ENCODE results near the gene ABCD2. TPM values are rescaled to one million over a fixed set of nuclear protein-coding genes. Genes with fewer than 3 reads are reported as not detected.
"Not testable (repeated sequence)": the region's sequence is repeated elsewhere in the genome, so short reads cannot be mapped to it uniquely, and the experiment has no call there.

Gene ABCD2
- total RNA-seq, 2 experiments from 2014 or later, result 23.5 TPM

DNA sequence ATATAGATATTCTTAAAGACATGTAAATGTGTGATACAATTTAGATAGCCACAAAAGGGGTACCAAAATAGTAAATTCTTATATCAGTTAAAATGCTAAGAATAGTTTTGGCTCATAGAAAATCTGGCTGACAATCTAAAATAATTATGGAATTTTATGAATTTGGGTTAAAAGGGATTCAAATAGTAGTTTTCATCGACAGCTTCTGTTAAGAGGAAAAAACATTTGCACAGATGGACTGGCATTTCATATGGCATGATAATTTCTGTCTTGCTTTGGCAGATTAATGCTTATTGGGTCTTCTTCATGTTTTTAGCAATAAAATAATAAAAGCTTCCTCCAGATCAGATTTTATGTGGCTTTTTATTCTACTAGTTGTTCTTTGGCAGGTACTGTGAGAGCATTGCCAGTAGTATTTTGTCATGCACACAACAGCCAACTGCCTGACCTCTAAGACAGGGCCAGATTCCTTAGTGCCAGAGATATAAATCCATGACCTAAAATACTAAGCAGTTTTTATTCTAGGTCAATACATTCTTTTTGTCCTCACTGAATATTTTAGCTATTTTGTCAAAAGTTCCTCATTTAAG, 9.1 kb downstream of the ABCD2 start:
- DNase-seq, result no peak
- Mint-ChIP-seq H3K4me3 (no peak overlapping the region), H3K27me3 (no peaks in the 10 kb centered on the region), H3K9me3 (peaks cover 5% of the 10 kb centered on the region), H3K36me3 (ENCODE audit: low read depth) (peaks cover 75% of the 10 kb centered on the region), H3K27ac (no peak overlapping the region), H3K4me1 (peaks cover 61% of the 10 kb centered on the region)
- ChIA-PET CTCF (no interaction called here), POLR2A (no interaction called here)

DNA sequence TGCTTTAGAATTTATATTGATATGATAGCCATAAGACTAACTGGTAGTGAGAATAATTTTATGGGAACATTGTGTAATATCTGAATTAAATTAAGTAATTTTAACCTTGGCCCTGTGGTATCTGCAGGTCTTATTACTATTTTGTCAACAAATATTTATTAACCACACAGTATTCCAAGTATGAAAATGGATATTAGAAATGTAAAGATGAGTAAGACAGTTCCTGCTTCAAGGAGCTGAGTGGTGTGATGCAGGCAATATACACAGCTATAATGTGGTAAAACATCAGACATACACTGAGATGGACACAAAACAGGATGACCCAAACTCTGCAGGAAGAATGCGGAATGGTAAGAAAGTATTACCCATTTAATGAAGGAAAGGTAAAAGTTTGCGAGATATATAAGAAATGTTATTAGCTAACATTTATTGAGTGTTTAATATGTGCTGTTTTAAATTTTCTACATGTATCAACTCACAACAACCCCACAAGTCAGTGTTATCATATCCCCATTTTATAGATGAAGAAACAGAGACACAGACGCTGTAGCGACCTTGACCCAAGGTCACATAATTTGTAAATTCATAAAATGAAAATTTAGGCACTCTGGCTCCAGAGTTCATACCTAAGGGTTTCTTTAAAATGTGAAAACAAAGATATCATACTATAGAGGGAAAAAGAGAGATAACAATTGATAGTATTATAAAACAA, 12.7 kb downstream of the ABCD2 start:
- H3K27ac Mint-ChIP-seq, result no peak overlapping the region
- no peaks in the 10 kb centered on the region for H3K27me3 Mint-ChIP-seq
- DNase-seq, result no peak
- peaks cover 42% of the 10 kb centered on the region for H3K4me1 Mint-ChIP-seq
- ChIA-PET CTCF (interaction anchor here (2.1 kb wide), 1 partner anchor 13 kb away, joined by 7 read pairs; the partner anchor contains the start of gene ABCD2), POLR2A (no interaction called here)
- H3K9me3 Mint-ChIP-seq, result no peaks in the 10 kb centered on the region
- H3K36me3 Mint-ChIP-seq (ENCODE audit: low read depth), result peaks cover 65% of the 10 kb centered on the region
- no peak overlapping the region for H3K4me3 Mint-ChIP-seq

DNA sequence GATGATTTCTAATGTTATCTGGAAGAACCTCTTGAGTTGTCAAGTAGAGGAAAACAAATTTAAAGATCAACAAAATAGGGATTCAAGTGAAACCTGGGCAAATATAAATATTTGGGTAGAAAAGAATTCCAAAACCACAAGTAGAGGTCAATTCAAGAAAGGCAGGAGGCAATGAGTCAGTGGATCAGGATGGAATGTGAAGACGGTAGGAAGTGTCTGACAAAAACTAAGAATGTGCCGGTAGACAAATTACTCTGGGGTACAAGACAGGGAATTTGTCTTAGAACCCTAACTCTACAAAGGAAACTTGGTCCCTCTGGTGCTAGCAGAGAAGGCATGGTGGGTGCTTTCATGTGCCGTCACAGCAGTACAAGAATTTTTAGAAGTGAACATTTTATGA, 13.6 kb downstream of the ABCD2 start:
- no peak for DNase-seq
- no peaks in the 10 kb centered on the region for H3K9me3 Mint-ChIP-seq
- peaks cover 61% of the 10 kb centered on the region for H3K36me3 Mint-ChIP-seq (ENCODE audit: low read depth)
- H3K4me1 Mint-ChIP-seq, result peaks cover 35% of the 10 kb centered on the region
- CTCF ChIA-PET, result interaction anchor here (2.1 kb wide), 1 partner anchor 14 kb away, joined by 7 read pairs; the partner anchor contains the start of gene ABCD2
- no peak overlapping the region for H3K27ac Mint-ChIP-seq
- POLR2A ChIA-PET, result no interaction called here
- no peak overlapping the region for H3K4me3 Mint-ChIP-seq
- H3K27me3 Mint-ChIP-seq, result no peaks in the 10 kb centered on the region

DNA sequence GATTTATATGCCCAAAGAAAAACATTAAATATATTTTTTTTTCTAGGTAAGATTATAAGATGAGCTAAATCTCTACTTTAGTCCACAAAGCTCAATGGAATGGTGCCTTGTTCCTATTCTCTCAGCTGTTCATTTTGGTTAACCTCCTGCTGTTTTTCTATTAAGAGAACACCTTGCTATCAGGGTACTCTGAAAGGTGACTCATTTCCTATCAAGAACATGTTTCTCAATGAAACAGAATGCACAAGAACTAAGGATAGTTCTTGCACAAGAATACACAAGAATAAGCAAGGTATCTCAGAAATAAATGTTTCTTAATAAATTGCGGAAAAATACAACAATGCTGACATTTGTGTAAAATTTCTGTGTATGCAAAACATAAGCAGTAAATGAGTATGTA, 14.1 kb downstream of the ABCD2 start:
- no peaks in the 10 kb centered on the region for H3K27me3 Mint-ChIP-seq
- ChIA-PET POLR2A (no interaction called here), CTCF (interaction anchor here (1.3 to 2.1 kb wide), 3 partner anchors 14 to 79 kb away, joined by 3 to 7 read pairs (median 4); partner anchors contain the start of gene ABCD2)
- peaks cover 30% of the 10 kb centered on the region for H3K4me1 Mint-ChIP-seq
- no peak for DNase-seq
- no peak overlapping the region for H3K4me3 Mint-ChIP-seq
- H3K36me3 Mint-ChIP-seq (ENCODE audit: low read depth), result peaks cover 58% of the 10 kb centered on the region
- H3K27ac Mint-ChIP-seq, result no peak overlapping the region
- no peaks in the 10 kb centered on the region for H3K9me3 Mint-ChIP-seq

DNA sequence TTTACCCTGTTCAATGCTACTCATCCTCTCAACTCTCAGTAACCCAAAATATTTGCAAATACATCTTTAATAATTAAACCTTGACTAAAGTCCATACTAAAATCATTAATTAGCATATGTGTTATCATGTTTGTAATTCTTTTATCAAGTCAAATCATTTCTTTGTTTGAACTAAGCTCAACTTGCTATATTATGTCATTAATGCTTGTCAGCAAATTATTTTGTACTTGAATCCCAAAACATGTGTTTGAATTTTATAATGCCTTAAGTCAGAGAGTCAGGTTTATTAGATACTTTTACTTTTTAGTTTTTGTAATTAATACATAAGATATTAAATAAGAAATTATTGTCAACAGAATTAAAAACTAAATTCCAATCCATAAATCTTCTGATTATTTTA, 16.5 kb downstream of the ABCD2 start:
- ChIA-PET CTCF (no interaction called here), POLR2A (no interaction called here)
- no peak for DNase-seq
- Mint-ChIP-seq H3K27ac (no peak overlapping the region), H3K36me3 (ENCODE audit: low read depth) (peaks cover 49% of the 10 kb centered on the region), H3K4me3 (no peak overlapping the region), H3K27me3 (no peaks in the 10 kb centered on the region), H3K4me1 (peaks cover 19% of the 10 kb centered on the region), H3K9me3 (no peaks in the 10 kb centered on the region)

DNA sequence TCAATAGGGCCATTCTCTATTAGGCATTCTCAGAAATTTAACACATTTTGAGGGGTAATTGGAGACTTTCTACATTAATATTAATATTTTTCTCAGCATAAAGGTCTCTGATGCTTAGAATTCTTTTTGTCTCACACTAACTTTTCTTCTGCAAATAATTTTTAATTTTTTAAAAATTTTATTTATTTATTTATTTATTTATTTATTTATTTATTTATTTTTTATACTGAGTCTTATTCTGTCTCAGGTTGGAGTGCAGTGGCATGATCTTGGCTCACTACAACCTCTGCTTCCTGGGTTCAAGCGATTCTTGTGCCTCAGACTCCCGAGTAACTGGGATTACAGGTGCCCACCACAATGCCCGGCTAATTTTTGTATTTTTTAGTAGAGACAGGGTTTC, 17.7 kb downstream of the ABCD2 start:
- Mint-ChIP-seq H3K36me3 (ENCODE audit: low read depth) (peaks cover 51% of the 10 kb centered on the region), H3K4me1 (peaks cover 15% of the 10 kb centered on the region)
- H3K9me3 Mint-ChIP-seq, H3K27ac Mint-ChIP-seq, H3K27me3 Mint-ChIP-seq, POLR2A ChIA-PET, CTCF ChIA-PET, H3K4me3 Mint-ChIP-seq, DNase-seq: not testable (repeated sequence)

DNA sequence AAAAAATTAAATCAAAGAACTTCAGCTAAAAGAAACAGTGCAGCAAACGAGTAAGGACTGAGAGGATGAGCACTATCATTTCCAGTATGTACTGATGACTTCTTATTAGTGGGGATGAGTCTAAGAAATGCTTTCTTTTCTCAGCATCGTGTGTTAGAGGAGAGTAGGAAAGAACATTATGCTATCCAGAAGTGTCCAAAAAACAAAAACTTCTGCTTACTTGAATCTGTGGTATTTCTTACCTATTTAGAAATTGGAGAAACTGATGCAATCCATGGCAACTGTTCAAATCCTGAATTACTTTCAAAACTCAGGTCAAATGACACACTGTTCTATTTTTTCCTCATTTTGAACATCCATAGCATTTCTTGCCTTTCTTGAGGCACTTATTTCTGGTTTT, 23.7 kb downstream of the ABCD2 start:
- no peak overlapping the region for H3K4me3 Mint-ChIP-seq
- peaks cover 2% of the 10 kb centered on the region for H3K4me1 Mint-ChIP-seq
- no peaks in the 10 kb centered on the region for H3K27me3 Mint-ChIP-seq
- H3K9me3 Mint-ChIP-seq, result no peaks in the 10 kb centered on the region
- POLR2A ChIA-PET, result no interaction called here
- no peak overlapping the region for H3K27ac Mint-ChIP-seq
- no peak for DNase-seq
- CTCF ChIA-PET, result no interaction called here
- H3K36me3 Mint-ChIP-seq (ENCODE audit: low read depth), result peaks cover 51% of the 10 kb centered on the region

DNA sequence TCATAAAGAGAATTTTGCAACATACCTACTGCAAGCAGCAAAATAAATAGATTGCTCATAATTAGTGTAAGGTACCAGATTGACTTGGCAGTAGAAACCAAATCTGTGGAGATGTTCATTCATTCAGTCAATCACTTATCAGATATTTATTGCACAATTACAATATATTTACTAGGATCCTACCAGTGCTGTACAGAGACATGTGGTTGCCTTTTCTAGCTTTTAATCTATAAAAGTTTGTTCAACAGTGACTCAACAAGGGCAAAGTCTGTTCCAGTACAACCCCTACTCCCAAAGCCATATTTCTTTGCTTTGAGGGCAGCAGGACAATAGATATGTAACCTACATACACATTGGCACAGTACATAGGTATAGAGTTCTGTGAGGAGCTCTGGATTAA, 27.3 kb downstream of the ABCD2 start:
- H3K27ac Mint-ChIP-seq, result no peak overlapping the region
- H3K9me3 Mint-ChIP-seq, result no peaks in the 10 kb centered on the region
- POLR2A ChIA-PET, result no interaction called here

DNA sequence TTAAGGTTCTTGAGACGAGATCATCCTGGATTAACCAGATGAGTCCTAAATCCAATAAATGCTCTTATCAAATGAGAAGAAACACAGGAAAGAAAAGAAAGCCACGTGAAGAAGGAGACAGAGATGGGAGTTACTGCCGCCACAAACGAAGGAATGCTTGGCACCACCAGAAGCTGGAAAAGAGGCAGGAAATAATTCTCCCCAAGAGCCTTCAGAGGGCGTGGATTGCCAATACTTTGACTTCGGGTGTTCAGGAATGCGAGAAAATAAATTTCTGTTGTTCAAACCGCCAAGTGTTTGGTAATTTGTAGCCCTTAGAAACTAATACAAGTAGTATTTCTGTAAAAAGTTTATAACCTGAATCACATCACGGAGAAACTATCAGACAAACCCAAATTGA, 31.3 kb downstream of the ABCD2 start:
- Mint-ChIP-seq H3K36me3 (ENCODE audit: low read depth) (peaks cover 52% of the 10 kb centered on the region), H3K27ac (no peak overlapping the region), H3K9me3 (no peaks in the 10 kb centered on the region), H3K4me3 (no peak overlapping the region), H3K4me1 (peaks cover 9% of the 10 kb centered on the region), H3K27me3 (no peaks in the 10 kb centered on the region)
- ChIA-PET CTCF (no interaction called here), POLR2A (no interaction called here)
- no peak for DNase-seq

More for the DNA sequence above, 27.3 kb downstream of the ABCD2 start:
- H3K36me3 Mint-ChIP-seq (ENCODE audit: low read depth), result peaks cover 40% of the 10 kb centered on the region
- DNase-seq, result no peak
- CTCF ChIA-PET, result no interaction called here
- no peaks in the 10 kb centered on the region for H3K27me3 Mint-ChIP-seq
- peaks cover 7% of the 10 kb centered on the region for H3K4me1 Mint-ChIP-seq
- no peak overlapping the region for H3K4me3 Mint-ChIP-seq

DNA sequence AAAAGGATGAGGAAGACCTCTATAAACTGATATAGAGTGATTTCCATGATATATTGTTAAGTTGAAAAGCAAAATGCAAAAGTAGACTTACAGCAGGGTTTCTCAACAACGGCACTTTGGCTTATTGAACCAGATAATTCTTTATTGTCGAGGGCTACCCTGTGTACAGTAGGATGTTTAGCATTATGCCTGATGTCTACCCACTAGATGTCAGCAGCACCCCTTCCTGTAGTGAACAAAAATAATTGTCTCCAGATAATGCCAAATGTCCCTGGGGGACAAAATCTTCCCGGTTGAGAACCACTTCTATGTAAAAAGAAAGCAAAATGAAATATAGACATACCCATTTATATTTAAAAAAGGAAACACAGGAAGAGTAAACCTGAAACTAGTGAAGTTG, 32.4 kb downstream of the ABCD2 start:
- peaks cover 9% of the 10 kb centered on the region for H3K4me1 Mint-ChIP-seq
- no peaks in the 10 kb centered on the region for H3K27me3 Mint-ChIP-seq
- H3K36me3 Mint-ChIP-seq (ENCODE audit: low read depth), result peaks cover 48% of the 10 kb centered on the region
- ChIA-PET CTCF (no interaction called here), POLR2A (no interaction called here)
- H3K9me3 Mint-ChIP-seq, result no peaks in the 10 kb centered on the region
- peak overlapping the region; percentile 23 for H3K27ac Mint-ChIP-seq
- peak; percentile 42 for DNase-seq
- no peak overlapping the region for H3K4me3 Mint-ChIP-seq

DNA sequence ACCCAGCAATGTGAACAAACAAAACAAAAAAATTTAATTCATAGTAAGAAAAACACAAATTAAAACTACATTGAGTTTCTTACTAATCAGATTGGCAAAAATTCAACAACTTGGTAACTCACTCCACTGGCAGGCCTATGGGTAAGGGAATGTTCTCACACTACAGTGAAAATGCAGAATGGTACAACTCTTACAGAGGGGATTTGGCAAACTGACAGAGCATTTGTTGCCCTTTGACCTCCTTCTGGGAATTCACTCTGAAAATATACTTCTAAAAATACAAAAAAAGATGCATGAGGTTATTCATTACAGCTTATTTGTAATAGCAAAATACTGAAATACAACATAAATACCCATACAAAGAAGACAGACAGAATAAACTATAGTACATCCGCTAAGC, 32.8 kb downstream of the ABCD2 start:
- no peaks in the 10 kb centered on the region for H3K9me3 Mint-ChIP-seq
- POLR2A ChIA-PET, result no interaction called here
- no peak overlapping the region for H3K4me3 Mint-ChIP-seq
- H3K4me1 Mint-ChIP-seq, result peaks cover 9% of the 10 kb centered on the region
- no peak for DNase-seq
- peaks cover 44% of the 10 kb centered on the region for H3K36me3 Mint-ChIP-seq (ENCODE audit: low read depth)
- CTCF ChIA-PET, result no interaction called here
- H3K27me3 Mint-ChIP-seq, result no peaks in the 10 kb centered on the region
- peak overlapping the region; percentile 19 for H3K27ac Mint-ChIP-seq

DNA sequence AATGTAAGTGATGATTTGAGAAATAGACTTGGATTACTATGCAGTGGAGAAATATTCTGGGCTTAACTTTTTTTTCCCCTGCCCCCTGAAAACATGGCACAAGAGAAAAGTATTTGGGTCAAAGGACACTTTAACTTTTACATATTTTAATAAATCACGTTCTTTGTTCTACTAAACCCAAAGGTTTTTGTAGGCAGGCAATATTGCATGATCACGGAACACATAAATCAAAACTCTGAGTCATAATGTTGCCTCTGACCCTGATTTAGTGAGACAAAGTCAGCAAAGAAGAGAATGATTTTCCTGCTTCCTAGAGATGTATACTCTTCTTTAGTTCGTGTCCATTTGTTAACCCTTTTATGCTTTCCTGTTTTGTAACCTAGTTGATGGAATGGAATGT, 38.0 kb downstream of the ABCD2 start:
- ChIA-PET POLR2A (no interaction called here), CTCF (no interaction called here)
- Mint-ChIP-seq H3K27ac (no peak overlapping the region), H3K9me3 (no peaks in the 10 kb centered on the region), H3K4me1 (no peaks in the 10 kb centered on the region), H3K27me3 (no peaks in the 10 kb centered on the region), H3K4me3 (no peak overlapping the region), H3K36me3 (ENCODE audit: low read depth) (peaks cover 59% of the 10 kb centered on the region)
- no peak for DNase-seq

DNA sequence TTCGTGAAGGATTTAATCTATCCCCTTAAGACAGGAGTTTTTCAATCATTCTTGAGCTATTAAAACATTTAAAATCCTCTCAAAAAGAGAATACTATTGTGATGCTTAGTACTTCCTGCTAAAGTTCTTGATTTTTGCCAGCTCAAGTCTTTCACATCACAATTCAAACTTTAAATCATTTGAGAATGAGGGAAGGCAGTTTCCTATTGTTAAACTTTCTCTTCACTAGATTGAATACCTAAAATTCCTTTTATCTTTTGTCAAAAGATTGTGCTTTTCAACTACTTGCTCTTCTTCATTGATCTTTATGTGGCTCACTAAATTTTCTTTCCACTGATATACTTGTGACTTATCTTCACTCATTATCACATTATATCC, 44.1 kb downstream of the ABCD2 start:
- ChIA-PET CTCF (no interaction called here), POLR2A (interaction anchor here (0.6 kb wide), 1 partner anchor 223 kb away, joined by 3 read pairs; no protein-coding TSS in a partner anchor)
- no peak overlapping the region for H3K27ac Mint-ChIP-seq
- peaks cover 6% of the 10 kb centered on the region for H3K4me1 Mint-ChIP-seq
- H3K27me3 Mint-ChIP-seq, result no peaks in the 10 kb centered on the region
- DNase-seq, result no peak
- H3K9me3 Mint-ChIP-seq, result peaks cover 6% of the 10 kb centered on the region
- H3K36me3 Mint-ChIP-seq (ENCODE audit: low read depth), result peaks cover 68% of the 10 kb centered on the region
- no peak overlapping the region for H3K4me3 Mint-ChIP-seq

Data from activated CD4-positive, alpha-beta T cell treated with anti-CD3 and anti-CD28 coated beads, Interleukin-2, amount 10 ng/mL, durations not matched to agents 7 days and 5 days (primary cell).